ENCODE data around the gene RPS21.

The RPS21 gene

GRCh38 chr20:62392621-62393334 is 5.9 kb downstream of the RPS21 start:
- H3K79me2 ChIP-seq (ENCODE audit: insufficient read depth, low read length) = peaks cover 30% of the 10 kb centered on the region
- no peak for TF ChIP-seq EZH2phosphoT487 (IDR thresholded peaks at IDR 0.05; ENCODE audit: borderline replicate concordance)
- TF ChIP-seq, protein P1, sequence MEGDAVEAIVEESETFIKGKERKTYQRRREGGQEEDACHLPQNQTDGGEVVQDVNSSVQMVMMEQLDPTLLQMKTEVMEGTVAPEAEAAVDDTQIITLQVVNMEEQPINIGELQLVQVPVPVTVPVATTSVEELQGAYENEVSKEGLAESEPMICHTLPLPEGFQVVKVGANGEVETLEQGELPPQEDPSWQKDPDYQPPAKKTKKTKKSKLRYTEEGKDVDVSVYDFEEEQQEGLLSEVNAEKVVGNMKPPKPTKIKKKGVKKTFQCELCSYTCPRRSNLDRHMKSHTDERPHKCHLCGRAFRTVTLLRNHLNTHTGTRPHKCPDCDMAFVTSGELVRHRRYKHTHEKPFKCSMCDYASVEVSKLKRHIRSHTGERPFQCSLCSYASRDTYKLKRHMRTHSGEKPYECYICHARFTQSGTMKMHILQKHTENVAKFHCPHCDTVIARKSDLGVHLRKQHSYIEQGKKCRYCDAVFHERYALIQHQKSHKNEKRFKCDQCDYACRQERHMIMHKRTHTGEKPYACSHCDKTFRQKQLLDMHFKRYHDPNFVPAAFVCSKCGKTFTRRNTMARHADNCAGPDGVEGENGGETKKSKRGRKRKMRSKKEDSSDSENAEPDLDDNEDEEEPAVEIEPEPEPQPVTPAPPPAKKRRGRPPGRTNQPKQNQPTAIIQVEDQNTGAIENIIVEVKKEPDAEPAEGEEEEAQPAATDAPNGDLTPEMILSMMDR (conservative IDR thresholded peaks at IDR 0.05; ENCODE audit: low read length) = no peak

GRCh38 chr20:62393335-62393665 is 6.4 kb downstream of the RPS21 start:
- H3K4me3 ChIP-seq (ENCODE audit: low read length, poor library complexity, severe bottlenecking) = no peak overlapping the region

More at GRCh38 chr20:62392621-62393334, 5.9 kb downstream of the RPS21 start:
- peaks cover 24% of the 10 kb centered on the region for H4K20me1 ChIP-seq (ENCODE audit: insufficient read depth, low read length, poor library complexity, severe bottlenecking)
- no peak overlapping the region for H2AFZ ChIP-seq (ENCODE audit: low read length)
- no peak overlapping the region for H3K4me2 ChIP-seq (ENCODE audit: low read depth, low read length, poor library complexity, severe bottlenecking)
- no peak overlapping the region for H3K4me3 ChIP-seq (ENCODE audit: low read length, poor library complexity, severe bottlenecking)
- peaks cover 25% of the 10 kb centered on the region; the same call in 1 of the 2 replicates for H3K36me3 ChIP-seq (ENCODE audit: insufficient read depth, low read length)
- H3K9me3 ChIP-seq (ENCODE audit: insufficient read depth, low read depth, low read length) = no peaks in the 10 kb centered on the region
- peaks cover 15% of the 10 kb centered on the region for H3K4me1 ChIP-seq (ENCODE audit: insufficient read depth, low read length, poor library complexity, severe bottlenecking)
- no peaks in the 10 kb centered on the region for H3K27me3 ChIP-seq (ENCODE audit: insufficient read depth, low read length, poor library complexity, severe bottlenecking)
- no peaks in the 10 kb centered on the region for H3K9me2 ChIP-seq (replicated peaks; ENCODE audit: low read depth, low read length)
- H3K9ac ChIP-seq (ENCODE audit: low read depth, low read length, poor library complexity, severe bottlenecking) = no peak overlapping the region
- no peaks in the 10 kb centered on the region; the same call in 1 of the 2 replicates for H3F3A ChIP-seq (ENCODE audit: low read depth)

GRCh38 chr20:62393830-62394229 is 6.9 kb downstream of the RPS21 start:
- TF ChIP-seq, protein P1 (conservative IDR thresholded peaks at IDR 0.05; ENCODE audit: low read length) = no peak
- TF ChIP-seq EZH2phosphoT487 (IDR thresholded peaks at IDR 0.05; ENCODE audit: borderline replicate concordance) = no peak
- no peak overlapping the region for H2AFZ ChIP-seq (ENCODE audit: low read length)
- peaks cover 14% of the 10 kb centered on the region for H4K20me1 ChIP-seq (ENCODE audit: insufficient read depth, low read length, poor library complexity, severe bottlenecking)
- no peaks in the 10 kb centered on the region for H3K9me2 ChIP-seq (replicated peaks; ENCODE audit: low read depth, low read length)
- no peaks in the 10 kb centered on the region; the same call in 1 of the 2 replicates for H3F3A ChIP-seq (ENCODE audit: low read depth)
- no peaks in the 10 kb centered on the region for H3K27me3 ChIP-seq (ENCODE audit: insufficient read depth, low read length, poor library complexity, severe bottlenecking)
- peaks cover 4% of the 10 kb centered on the region for H3K4me1 ChIP-seq (ENCODE audit: insufficient read depth, low read length, poor library complexity, severe bottlenecking)
- no peak overlapping the region for H3K4me2 ChIP-seq (ENCODE audit: low read depth, low read length, poor library complexity, severe bottlenecking)
- H3K79me2 ChIP-seq (ENCODE audit: insufficient read depth, low read length) = peaks cover 19% of the 10 kb centered on the region
- peaks cover 20% of the 10 kb centered on the region; the same call in 1 of the 2 replicates for H3K36me3 ChIP-seq (ENCODE audit: insufficient read depth, low read length)
- H3K9me3 ChIP-seq (ENCODE audit: insufficient read depth, low read depth, low read length) = no peaks in the 10 kb centered on the region
- H3K4me3 ChIP-seq (ENCODE audit: low read length, poor library complexity, severe bottlenecking) = no peak overlapping the region
- no peak overlapping the region for H3K9ac ChIP-seq (ENCODE audit: low read depth, low read length, poor library complexity, severe bottlenecking)

More at GRCh38 chr20:62393335-62393665, 6.4 kb downstream of the RPS21 start:
- peaks cover 19% of the 10 kb centered on the region for H4K20me1 ChIP-seq (ENCODE audit: insufficient read depth, low read length, poor library complexity, severe bottlenecking)
- H3F3A ChIP-seq (ENCODE audit: low read depth) = no peaks in the 10 kb centered on the region; the same call in 1 of the 2 replicates
- H3K79me2 ChIP-seq (ENCODE audit: insufficient read depth, low read length) = peaks cover 25% of the 10 kb centered on the region
- H2AFZ ChIP-seq (ENCODE audit: low read length) = no peak overlapping the region
- H3K4me2 ChIP-seq (ENCODE audit: low read depth, low read length, poor library complexity, severe bottlenecking) = no peak overlapping the region
- no peak overlapping the region for H3K9ac ChIP-seq (ENCODE audit: low read depth, low read length, poor library complexity, severe bottlenecking)
- no peaks in the 10 kb centered on the region for H3K27me3 ChIP-seq (ENCODE audit: insufficient read depth, low read length, poor library complexity, severe bottlenecking)
- peaks cover 9% of the 10 kb centered on the region for H3K4me1 ChIP-seq (ENCODE audit: insufficient read depth, low read length, poor library complexity, severe bottlenecking)
- no peaks in the 10 kb centered on the region for H3K9me3 ChIP-seq (ENCODE audit: insufficient read depth, low read depth, low read length)
- H3K9me2 ChIP-seq (replicated peaks; ENCODE audit: low read depth, low read length) = no peaks in the 10 kb centered on the region
- H3K36me3 ChIP-seq (ENCODE audit: insufficient read depth, low read length) = peaks cover 24% of the 10 kb centered on the region; the same call in 1 of the 2 replicates
- TF ChIP-seq, protein P1 (conservative IDR thresholded peaks at IDR 0.05; ENCODE audit: low read length) = no peak

All from Loucy (cell line).